Activated CD8-positive, alpha-beta T cell treated with anti-CD3 and anti-CD28 coated beads for 36 hours (primary cell): ENCODE data around the gene SH3BP2. TPM values are rescaled to one million over a fixed set of nuclear protein-coding genes. Genes with fewer than 3 reads are reported as not detected.

Experiments used
- ATAC-seq: fragments of 200-7000 bp; cut with Tn5 transposase; one replicate; pipeline ENCODE4 v1.10.0; 2021; ENCODE audit warnings: mild to moderate bottlenecking, moderate library complexity
- CTCF ChIA-PET: fragments of 350-600 bp; sonication (Branson Sonifier 250); formaldehyde crosslinking; loops from one replicate; lab custom pipeline; 2021; ENCODE audit warnings: antibody characterized with exemption; lab: Charles Lee
- POLR2A ChIA-PET: fragments of 350-600 bp; sonication (Branson Sonifier 250); formaldehyde crosslinking; loops from one replicate; lab custom pipeline; 2021; ENCODE audit warnings: antibody characterized with exemption; lab: Charles Lee
- DNase-seq: peaks from one replicate; pipeline ENCODE4 v3.0.0-alpha.2; 2020
- H3K27ac Mint-ChIP-seq: one replicate; pipeline ENCODE4 v1.8.0; 2021; ENCODE audit warnings: mild to moderate bottlenecking, mixed read lengths
- H3K27me3 Mint-ChIP-seq: one replicate; pipeline ENCODE4 v1.8.0; 2021; ENCODE audit warnings: mixed read lengths
- H3K36me3 Mint-ChIP-seq: one replicate; pipeline ENCODE4 v1.8.0; 2021; ENCODE audit warnings: low read depth, mixed read lengths
- H3K4me1 Mint-ChIP-seq: one replicate; pipeline ENCODE4 v1.8.0; 2021; ENCODE audit warnings: low read depth, mixed read lengths
- H3K4me3 Mint-ChIP-seq: one replicate; pipeline ENCODE4 v1.8.0; 2021; ENCODE audit warnings: mild to moderate bottlenecking, moderate library complexity, mixed read lengths
- H3K9me3 Mint-ChIP-seq: one replicate; pipeline ENCODE4 v1.8.0; 2021; ENCODE audit warnings: mixed read lengths
- CTCF ChIP-seq: fragments of 200-600 bp; IDR thresholded peaks from one replicate; pipeline ENCODE4 v1.8.0; 2022; ENCODE audit warnings: antibody characterized with exemption, mild to moderate bottlenecking
- intact Hi-C: fragments of 100-400 bp; cut with micrococcal nuclease; formaldehyde crosslinking; loops from one replicate; pipeline ENCODE4 v1.10.0; 2022
- total RNA-seq, 2 experiments: library from RNA; stranded (reverse); gene quantifications; one replicate each; pipeline ENCODE4 v1.2.3, GENCODE V29; 2021

SH3BP2 gene, protein sequence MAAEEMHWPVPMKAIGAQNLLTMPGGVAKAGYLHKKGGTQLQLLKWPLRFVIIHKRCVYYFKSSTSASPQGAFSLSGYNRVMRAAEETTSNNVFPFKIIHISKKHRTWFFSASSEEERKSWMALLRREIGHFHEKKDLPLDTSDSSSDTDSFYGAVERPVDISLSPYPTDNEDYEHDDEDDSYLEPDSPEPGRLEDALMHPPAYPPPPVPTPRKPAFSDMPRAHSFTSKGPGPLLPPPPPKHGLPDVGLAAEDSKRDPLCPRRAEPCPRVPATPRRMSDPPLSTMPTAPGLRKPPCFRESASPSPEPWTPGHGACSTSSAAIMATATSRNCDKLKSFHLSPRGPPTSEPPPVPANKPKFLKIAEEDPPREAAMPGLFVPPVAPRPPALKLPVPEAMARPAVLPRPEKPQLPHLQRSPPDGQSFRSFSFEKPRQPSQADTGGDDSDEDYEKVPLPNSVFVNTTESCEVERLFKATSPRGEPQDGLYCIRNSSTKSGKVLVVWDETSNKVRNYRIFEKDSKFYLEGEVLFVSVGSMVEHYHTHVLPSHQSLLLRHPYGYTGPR
- total RNA-seq = 10 to 100 TPM; 54.8 to 59.0 TPM

DNA sequence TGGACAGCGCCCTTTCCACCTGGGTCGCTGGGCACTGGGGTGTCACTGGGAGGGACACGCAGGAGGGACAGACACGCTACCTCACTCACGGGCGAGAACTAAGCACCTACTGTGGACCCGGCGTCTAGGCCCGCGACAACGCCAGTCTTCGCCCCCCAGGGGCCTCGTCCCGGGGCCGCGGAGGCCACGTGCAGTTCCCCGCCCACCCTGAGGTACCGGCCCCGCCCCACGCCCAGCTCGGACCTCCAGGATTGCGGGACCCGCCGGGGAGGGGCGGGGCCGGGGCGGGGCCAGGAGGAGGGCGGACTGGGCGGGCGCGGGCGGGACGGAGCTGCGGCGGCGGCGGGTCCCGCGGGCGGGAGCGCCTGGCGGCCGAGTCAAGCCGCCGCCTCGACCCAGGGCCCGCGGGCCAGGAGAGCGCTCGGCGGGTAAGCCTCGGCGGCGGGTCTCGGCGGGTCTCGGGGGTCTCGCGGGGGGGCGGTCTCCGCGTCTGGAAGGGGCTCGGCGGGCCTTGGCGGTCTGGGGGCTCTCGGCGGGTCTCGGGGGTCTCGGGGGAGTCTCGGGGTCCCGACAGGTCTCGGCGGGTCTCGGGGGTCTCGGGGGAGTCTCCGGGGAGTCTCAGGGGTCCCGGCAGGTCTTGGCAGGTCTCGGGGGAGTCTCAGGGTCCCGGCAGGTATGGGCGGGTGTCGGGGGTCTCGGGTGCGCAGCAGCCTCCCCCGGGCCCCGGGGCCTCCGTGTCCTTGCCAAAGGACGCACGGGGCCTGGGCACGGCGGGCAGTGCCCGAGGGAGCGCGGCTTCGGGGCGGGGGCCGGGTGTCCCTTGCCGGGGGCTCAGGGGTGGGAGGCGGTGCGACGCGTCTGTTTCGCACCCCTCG, at the start of gene SH3BP2:
Gene SH3BP2 (plus strand): TSS at position 375 of the 875 bp plus-strand sequence. CDS start 27,533 bp downstream, outside the sequence.
- peak; percentile 48 for ATAC-seq
- Mint-ChIP-seq H3K4me1 (peaks cover 46% of the 10 kb centered on the region), H3K9me3 (no peaks in the 10 kb centered on the region), H3K27ac (peak within 1 kb of the TSS; percentile 78), H3K4me3 (peak within 1 kb of the TSS; percentile 77), H3K36me3 (no peaks in the 10 kb centered on the region), H3K27me3 (no peaks in the 10 kb centered on the region)
- TF ChIP-seq CTCF = no peak
- CTCF ChIA-PET = no interaction called here
- intact Hi-C loops = no loop called here
- POLR2A ChIA-PET = no interaction called here
- peak; percentile 75 for DNase-seq

GRCh38 chr4:2743518-2744445, 49.1 kb upstream of the SH3BP2 start:
- intact Hi-C loops = no loop called here
- ChIA-PET CTCF (no interaction called here), POLR2A (interaction anchor here (1.2 to 1.5 kb wide), 2 partner anchors 16 to 20 kb away, joined by 3 read pairs; no protein-coding TSS in a partner anchor)
- Mint-ChIP-seq H3K36me3 (peaks cover 50% of the 10 kb centered on the region), H3K27me3 (no peaks in the 10 kb centered on the region), H3K9me3 (no peaks in the 10 kb centered on the region), H3K4me3 (no peak overlapping the region), H3K27ac (peak overlapping the region; percentile 55), H3K4me1 (peaks cover 42% of the 10 kb centered on the region)
- no peak for ATAC-seq
- TF ChIP-seq CTCF = no peak
- DNase-seq = no peak

- H3K27me3 Mint-ChIP-seq = no peaks in the 10 kb centered on the region
- peaks cover 50% of the 10 kb centered on the region for H3K36me3 Mint-ChIP-seq
- intact Hi-C loops = loop anchor here (5.0 kb wide), 1 partner anchor 193 kb away; no protein-coding TSS in a partner anchor
- no peaks in the 10 kb centered on the region for H3K9me3 Mint-ChIP-seq
- ChIA-PET POLR2A (interaction anchor here (1.5 to 2.6 kb wide), 2 partner anchors 19 to 46 kb away, joined by 3 to 8 read pairs; no protein-coding TSS in a partner anchor), CTCF (no interaction called here)
- H3K4me1 Mint-ChIP-seq = peaks cover 50% of the 10 kb centered on the region
- H3K4me3 Mint-ChIP-seq = no peak overlapping the region
- no peak for TF ChIP-seq CTCF
- H3K27ac Mint-ChIP-seq = peak overlapping the region; percentile 86
- ATAC-seq = no peak
- DNase-seq = no peak
Observed at GRCh38 chr4:2744576-2745270, 48.2 kb upstream of the SH3BP2 start.

- Mint-ChIP-seq H3K27me3 (no peaks in the 10 kb centered on the region), H3K36me3 (peaks cover 47% of the 10 kb centered on the region), H3K27ac (peak overlapping the region; percentile 86), H3K9me3 (no peaks in the 10 kb centered on the region), H3K4me3 (no peak overlapping the region), H3K4me1 (peaks cover 52% of the 10 kb centered on the region)
- ATAC-seq (no peak), DNase-seq (no peak)
- ChIA-PET CTCF (interaction anchor here (1.0 to 2.1 kb wide), 3 partner anchors 18 to 191 kb away, joined by 3 to 5 read pairs (median 3); no protein-coding TSS in a partner anchor), POLR2A (interaction anchor here (0.6 to 2.6 kb wide), 15 partner anchors 11 to 333 kb away, joined by 3 to 13 read pairs (median 4); partner anchors contain the start of gene TNIP2)
- TF ChIP-seq CTCF = no peak
- intact Hi-C loops = loop anchor here (5.0 kb wide), 1 partner anchor 192 kb away; no protein-coding TSS in a partner anchor
Observed at GRCh38 chr4:2745516-2745915, 47.4 kb upstream of the SH3BP2 start.
